Measurements from ENCODE around the gene MTM1.

DNA sequence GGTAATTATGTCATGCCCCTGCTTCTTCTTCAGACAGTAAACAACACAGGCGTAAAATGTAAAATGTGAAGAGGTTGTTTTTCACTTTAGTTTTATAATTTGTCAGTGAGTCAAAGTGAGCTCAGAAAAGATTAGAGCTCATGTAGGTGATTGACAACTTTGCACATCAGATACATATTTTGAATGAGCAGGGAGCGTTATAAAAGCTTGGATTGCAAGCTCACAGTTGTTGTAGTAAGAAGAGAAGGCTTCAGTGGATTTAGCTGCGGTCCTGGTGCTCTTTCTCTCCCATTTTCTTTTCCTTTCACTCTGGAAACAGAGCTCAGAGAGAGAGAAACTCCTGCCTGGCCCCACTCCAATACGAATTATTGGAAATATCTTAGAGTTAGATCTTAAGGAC lies 151.2 kb downstream of the MTM1 start:
- TF ChIP-seq CTCF (IDR thresholded peaks at IDR 0.05) = no peak
- TF ChIP-seq EZH2 (IDR thresholded peaks at IDR 0.05; ENCODE audit: borderline replicate concordance, insufficient read depth, low read depth, low read length, poor library complexity, severe bottlenecking) = no peak

Data from B cell (primary cell).